Gastrocnemius medialis (tissue), 4 donors: Measurements from ENCODE around the gene LARGE1.

Experiments
- CTCF ChIP-seq, 5 experiments: fragments of 450-650 bp in 3 of 5; fragments of 200-600 bp in 2 of 5; sonication (generic) in 2 of 5; IDR thresholded peaks in 4 of 5; conservative IDR thresholded peaks in 1 of 5; 1 replicate in 4 of 5; 2 replicates in 1 of 5; pipeline ENCODE4 v1.5.1; 2016 to 2019; ENCODE audit warnings: antibody characterized with exemption in 5 of 5, mild to moderate bottlenecking in 3 of 5, moderate library complexity in 3 of 5
- POLR2A ChIP-seq, 2 donors: fragments of 450-650 bp; IDR thresholded peaks; one replicate each; pipeline ENCODE4 v1.6.1; 2017; ENCODE audit warnings: antibody characterized with exemption in 2 of 2, mild to moderate bottlenecking in 2 of 2, moderate library complexity in 2 of 2

- no peak for TF ChIP-seq CTCF (IDR thresholded peaks at IDR 0.05 in 4 of 5, conservative IDR thresholded peaks at IDR 0.05 in 1 of 5)
- no peak for TF ChIP-seq POLR2A (IDR thresholded peaks at IDR 0.05)
These were observed 139.6 kb downstream of the LARGE1 start for GRCh38 chr22:33780531-33781136.
